Camera-type eye (tissue), 1 donor: Measurements from ENCODE around the gene CD37. TPM values are rescaled to one million over a fixed set of nuclear protein-coding genes. Genes with fewer than 3 reads are reported as not detected.

Experiments used
- total RNA-seq: library from RNA; depleted of rRNA; stranded (reverse); fragments of >200 nt; gene quantifications from one replicate; pipeline ENCODE4 v1.2.3, GENCODE V29; 2014

The CD37 gene, protein sequence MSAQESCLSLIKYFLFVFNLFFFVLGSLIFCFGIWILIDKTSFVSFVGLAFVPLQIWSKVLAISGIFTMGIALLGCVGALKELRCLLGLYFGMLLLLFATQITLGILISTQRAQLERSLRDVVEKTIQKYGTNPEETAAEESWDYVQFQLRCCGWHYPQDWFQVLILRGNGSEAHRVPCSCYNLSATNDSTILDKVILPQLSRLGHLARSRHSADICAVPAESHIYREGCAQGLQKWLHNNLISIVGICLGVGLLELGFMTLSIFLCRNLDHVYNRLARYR
- 4.7 TPM for total RNA-seq

DNA sequence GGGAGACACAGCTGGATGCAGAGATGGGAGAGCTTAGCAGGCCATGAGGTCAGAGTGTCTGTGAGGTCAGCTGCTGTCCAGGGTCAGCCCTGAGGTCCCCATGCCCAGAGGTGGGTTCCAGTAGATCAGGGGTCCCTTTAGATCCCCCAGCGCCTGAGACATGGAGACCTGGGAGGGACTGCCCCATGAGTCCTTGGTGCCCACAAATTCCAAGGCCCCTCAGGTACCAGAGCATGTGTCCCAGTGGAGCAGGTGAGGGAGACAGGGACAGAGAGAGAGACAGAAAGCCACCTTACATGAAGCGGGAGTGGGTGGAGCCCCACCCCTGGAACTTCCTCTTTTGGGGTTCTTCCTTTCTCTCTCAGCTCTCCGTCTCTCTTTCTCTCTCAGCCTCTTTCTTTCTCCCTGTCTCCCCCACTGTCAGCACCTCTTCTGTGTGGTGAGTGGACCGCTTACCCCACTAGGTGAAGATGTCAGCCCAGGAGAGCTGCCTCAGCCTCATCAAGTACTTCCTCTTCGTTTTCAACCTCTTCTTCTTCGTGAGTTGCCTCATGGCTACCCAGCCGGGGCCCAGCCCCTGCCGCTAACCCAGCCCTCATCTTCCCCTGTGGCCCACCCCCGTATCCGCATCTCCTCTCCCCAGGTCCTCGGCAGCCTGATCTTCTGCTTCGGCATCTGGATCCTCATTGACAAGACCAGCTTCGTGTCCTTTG lies at the start of gene CD37:
CD37 (plus strand) TSS at position 336 of the 713 bp plus-strand sequence; CDS start at position 471, 135 bp downstream.

GRCh38 chr19:49324801-49325576 lies 10.2 kb upstream of the CD37 start, which contains the start of gene SLC6A16:
TSS of gene SLC6A16 (minus strand) at chr19:49325191. CDS start at chr19:49311347, 13,844 bp downstream.

GRCh38 chr19:49362048-49362928 lies 27.1 kb downstream of the CD37 start, which contains the start of gene TEAD2:
TSS of gene TEAD2 (minus strand) at chr19:49362416. CDS start at chr19:49360075, 2,341 bp downstream.

DNA sequence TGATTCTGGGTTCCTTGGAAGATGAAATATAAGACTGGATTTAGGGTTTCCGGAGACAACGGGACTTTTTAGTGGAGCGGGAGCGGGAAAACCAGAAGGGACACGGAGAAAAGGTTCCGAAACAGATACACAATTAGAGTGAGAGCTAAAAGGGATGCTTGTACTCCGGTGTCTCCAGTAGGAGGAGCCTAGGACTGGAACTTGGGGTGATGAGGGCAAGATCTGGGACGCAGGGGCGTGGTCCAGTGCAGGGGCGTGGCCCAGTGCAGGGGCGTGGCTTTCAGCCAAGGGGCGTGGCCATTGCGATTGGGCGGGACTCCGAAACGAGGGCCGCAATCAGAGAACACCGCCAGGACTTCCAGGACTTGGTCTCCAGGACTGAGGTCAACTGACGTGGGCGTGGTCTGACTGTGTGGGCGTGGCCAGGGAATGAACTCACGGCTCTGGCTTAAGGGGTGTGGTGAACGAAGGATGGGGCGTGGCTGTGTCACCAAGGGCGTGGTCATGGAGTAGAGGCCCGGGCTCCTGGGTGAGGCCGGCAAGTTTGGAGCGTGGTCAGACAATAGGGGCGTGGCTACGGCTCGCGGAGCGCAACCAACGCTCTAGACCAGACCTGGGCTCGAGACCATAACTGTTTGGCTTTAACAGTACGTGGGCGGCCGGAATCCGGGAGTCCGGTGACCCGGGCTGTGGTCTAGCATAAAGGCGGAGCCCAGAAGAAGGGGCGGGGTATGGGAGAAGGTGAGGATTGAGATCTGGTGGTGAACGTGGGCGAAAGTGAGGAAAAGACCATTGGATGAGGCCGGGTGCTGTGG lies 28.3 kb downstream of the CD37 start, which contains the start of gene DKKL1:
DKKL1 (plus strand) TSS at position 610 of the 815 bp plus-strand sequence; CDS start at position 732, 122 bp downstream.

GRCh38 chr19:49387936-49388372 lies 52.7 kb downstream of the CD37 start, which contains the start of gene KASH5:
TSS of gene KASH5 (plus strand) at chr19:49388249. CDS start at chr19:49390884, 2,635 bp downstream.

Other genes with a start within 250 kb of the CD37 start
- gene SNRNP70, start 250.0 kb upstream of the CD37 start, total RNA-seq = 301 TPM
- gene LIN7B, start 221.0 kb upstream of the CD37 start, total RNA-seq = 12.2 TPM
- gene C19orf73, start 216.3 kb upstream of the CD37 start, total RNA-seq = 2.0 TPM
- 27.9 TPM for gene PPFIA3, start 215.9 kb upstream of the CD37 start, total RNA-seq
- gene HRC, start 180.0 kb upstream of the CD37 start, total RNA-seq = 18.6 TPM
- 16.3 TPM for gene TRPM4, start 177.6 kb upstream of the CD37 start, total RNA-seq
- gene SLC6A16, start 10.2 kb upstream of the CD37 start, total RNA-seq = 0.93 TPM
- 29.5 TPM for gene TEAD2, start 27.0 kb downstream of the CD37 start, total RNA-seq
- gene DKKL1, start 28.5 kb downstream of the CD37 start, total RNA-seq = not detected
- 0.27 TPM for gene KASH5, start 52.8 kb downstream of the CD37 start, total RNA-seq
- gene PTH2, start 88.0 kb downstream of the CD37 start, total RNA-seq = not detected
- gene GFY, start 90.0 kb downstream of the CD37 start, total RNA-seq = not detected
- gene SLC17A7, start 106.1 kb downstream of the CD37 start, total RNA-seq = 78.0 TPM
- gene PIH1D1, start 116.4 kb downstream of the CD37 start, total RNA-seq = 77.4 TPM
- gene ALDH16A1, start 117.8 kb downstream of the CD37 start, total RNA-seq = 24.0 TPM
- gene FLT3LG, start 138.8 kb downstream of the CD37 start, total RNA-seq = 1.3 TPM
- gene RPL13A, start 152.2 kb downstream of the CD37 start, total RNA-seq = 1,223 TPM
- 4,219 TPM for gene RPS11, start 161.0 kb downstream of the CD37 start, total RNA-seq
- gene FCGRT, start 177.3 kb downstream of the CD37 start, total RNA-seq = 94.0 TPM
- 58.3 TPM for gene RCN3, start 192.6 kb downstream of the CD37 start, total RNA-seq
- gene NOSIP, start 245.2 kb downstream of the CD37 start, total RNA-seq = 38.8 TPM
- 0.77 TPM for gene PRRG2, start 245.9 kb downstream of the CD37 start, total RNA-seq